OCI-LY1 (cell line): ENCODE data around the gene CCDC12.

ENCODE experiments used
- EZH2 ChIP-seq: fragments of 200-600 bp; sonication (generic), shearing (Covaris generic); IDR thresholded peaks from 2 replicates; pipeline ENCODE4 v1.8.0; 2017; ENCODE audit warnings: borderline replicate concordance, mixed run types, mild to moderate bottlenecking, antibody characterized with exemption, low read length, moderate library complexity, mixed read lengths
- TF ChIP-seq, protein P1 (sequence below): fragments of 200-600 bp; sonication (generic), shearing (Covaris generic); IDR thresholded peaks from 2 replicates; pipeline ENCODE4 v1.5.1; 2017; ENCODE audit warnings: mild to moderate bottlenecking, antibody characterized with exemption, low read length, moderate library complexity, mixed read lengths

DNA sequence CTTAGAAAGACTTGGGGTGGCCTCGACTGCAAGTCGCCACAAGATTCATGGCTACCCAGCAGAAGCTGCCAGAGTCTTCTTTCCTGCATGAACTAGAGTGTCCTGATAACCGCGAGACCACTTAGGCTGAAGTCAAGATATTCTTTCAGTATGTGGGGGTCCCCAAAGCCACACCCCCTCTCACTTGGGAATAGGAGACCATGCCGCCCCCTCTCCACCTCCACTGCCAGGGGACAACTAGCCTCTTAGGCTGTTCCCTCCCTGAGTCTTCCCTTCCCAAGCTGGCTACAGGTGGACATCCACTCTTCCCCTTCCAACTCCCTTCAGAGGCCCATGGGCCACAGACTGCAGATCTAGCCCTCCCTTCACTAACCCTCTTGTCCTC is 1.3 kb upstream of the CCDC12 start:
- TF ChIP-seq, protein P1, sequence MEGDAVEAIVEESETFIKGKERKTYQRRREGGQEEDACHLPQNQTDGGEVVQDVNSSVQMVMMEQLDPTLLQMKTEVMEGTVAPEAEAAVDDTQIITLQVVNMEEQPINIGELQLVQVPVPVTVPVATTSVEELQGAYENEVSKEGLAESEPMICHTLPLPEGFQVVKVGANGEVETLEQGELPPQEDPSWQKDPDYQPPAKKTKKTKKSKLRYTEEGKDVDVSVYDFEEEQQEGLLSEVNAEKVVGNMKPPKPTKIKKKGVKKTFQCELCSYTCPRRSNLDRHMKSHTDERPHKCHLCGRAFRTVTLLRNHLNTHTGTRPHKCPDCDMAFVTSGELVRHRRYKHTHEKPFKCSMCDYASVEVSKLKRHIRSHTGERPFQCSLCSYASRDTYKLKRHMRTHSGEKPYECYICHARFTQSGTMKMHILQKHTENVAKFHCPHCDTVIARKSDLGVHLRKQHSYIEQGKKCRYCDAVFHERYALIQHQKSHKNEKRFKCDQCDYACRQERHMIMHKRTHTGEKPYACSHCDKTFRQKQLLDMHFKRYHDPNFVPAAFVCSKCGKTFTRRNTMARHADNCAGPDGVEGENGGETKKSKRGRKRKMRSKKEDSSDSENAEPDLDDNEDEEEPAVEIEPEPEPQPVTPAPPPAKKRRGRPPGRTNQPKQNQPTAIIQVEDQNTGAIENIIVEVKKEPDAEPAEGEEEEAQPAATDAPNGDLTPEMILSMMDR = no peak
- no peak for TF ChIP-seq EZH2
